GM23248 (cell line): ENCODE data around the gene MEI1.

Experiments used
- EZH2 ChIP-seq: fragments of 200-600 bp; sonication (generic); IDR thresholded peaks from 2 replicates; pipeline ENCODE4 v1.6.1; 2018; ENCODE audit warnings: antibody characterized with exemption, mild to moderate bottlenecking; ENCODE audit not compliant: insufficient read depth, poor library complexity, severe bottlenecking
- EZH2phosphoT487 ChIP-seq: fragments of 200-600 bp; sonication (generic); IDR thresholded peaks from 2 replicates; pipeline ENCODE4 v1.6.1; 2018; ENCODE audit warnings: antibody characterized with exemption, moderate library complexity, mild to moderate bottlenecking, low read depth; ENCODE audit not compliant: insufficient read depth

DNA sequence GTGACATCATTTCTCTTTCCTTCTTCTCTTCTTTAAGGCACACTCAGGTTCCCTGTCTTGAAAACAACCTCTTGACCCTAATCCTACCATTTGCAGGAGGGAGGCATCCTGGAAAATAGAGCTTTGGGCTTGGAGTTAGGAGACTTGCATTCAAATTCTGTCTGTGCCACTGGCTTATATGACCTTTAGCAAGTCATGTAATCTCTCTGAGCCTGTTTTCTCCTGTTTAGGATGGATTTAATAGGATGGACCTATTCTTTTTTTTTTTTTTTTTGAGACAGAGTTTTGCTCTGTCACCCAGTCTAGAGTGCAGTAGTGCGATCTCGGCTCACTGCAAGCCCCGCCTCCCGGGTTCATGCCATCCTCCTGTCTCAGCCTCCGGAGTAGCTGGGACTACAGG is 76.0 kb downstream of the MEI1 start:
- TF ChIP-seq EZH2 = no peak
- TF ChIP-seq EZH2phosphoT487 = no peak
